Measurements from ENCODE around the gene SQSTM1.

Gene SQSTM1

DNA sequence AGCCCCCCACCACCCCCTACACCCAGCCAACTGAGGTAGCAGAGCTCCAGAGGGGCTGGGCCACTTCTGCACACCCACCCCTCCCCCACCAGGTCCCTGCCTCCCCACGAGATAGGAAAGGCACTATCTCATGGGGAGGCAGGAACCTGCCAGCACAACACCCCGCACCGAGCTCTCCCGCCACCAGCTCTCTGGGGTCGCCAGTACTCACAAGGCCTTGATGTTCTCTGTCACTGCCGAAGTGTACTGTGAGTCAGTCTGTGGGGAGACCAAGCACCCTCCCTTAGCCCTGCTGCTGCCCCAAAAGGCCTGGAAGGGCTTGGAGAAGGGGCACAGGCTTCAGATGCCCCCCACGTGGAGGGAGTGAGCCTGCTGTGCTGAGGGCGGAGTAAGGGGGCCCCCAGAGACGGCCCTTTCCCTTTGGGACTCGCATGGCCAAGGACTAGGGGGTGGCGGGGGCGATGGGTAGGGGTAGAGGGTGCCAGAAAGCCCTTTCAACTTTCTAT is 20.0 kb upstream of the SQSTM1 start:
- TF ChIP-seq, protein P1, sequence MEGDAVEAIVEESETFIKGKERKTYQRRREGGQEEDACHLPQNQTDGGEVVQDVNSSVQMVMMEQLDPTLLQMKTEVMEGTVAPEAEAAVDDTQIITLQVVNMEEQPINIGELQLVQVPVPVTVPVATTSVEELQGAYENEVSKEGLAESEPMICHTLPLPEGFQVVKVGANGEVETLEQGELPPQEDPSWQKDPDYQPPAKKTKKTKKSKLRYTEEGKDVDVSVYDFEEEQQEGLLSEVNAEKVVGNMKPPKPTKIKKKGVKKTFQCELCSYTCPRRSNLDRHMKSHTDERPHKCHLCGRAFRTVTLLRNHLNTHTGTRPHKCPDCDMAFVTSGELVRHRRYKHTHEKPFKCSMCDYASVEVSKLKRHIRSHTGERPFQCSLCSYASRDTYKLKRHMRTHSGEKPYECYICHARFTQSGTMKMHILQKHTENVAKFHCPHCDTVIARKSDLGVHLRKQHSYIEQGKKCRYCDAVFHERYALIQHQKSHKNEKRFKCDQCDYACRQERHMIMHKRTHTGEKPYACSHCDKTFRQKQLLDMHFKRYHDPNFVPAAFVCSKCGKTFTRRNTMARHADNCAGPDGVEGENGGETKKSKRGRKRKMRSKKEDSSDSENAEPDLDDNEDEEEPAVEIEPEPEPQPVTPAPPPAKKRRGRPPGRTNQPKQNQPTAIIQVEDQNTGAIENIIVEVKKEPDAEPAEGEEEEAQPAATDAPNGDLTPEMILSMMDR (conservative IDR thresholded peaks at IDR 0.05; ENCODE audit: control insufficient read depth, insufficient read depth, low read depth, low read length) = no peak
- no peak for DNase-seq (ENCODE audit: low read depth)
- H3K4me3 ChIP-seq (ENCODE audit: control insufficient read depth, low read depth, low read length) = no peak overlapping the region

- TF ChIP-seq, protein P1 (conservative IDR thresholded peaks at IDR 0.05; ENCODE audit: control insufficient read depth, insufficient read depth, low read depth, low read length) = peak; percentile 51
- H3K4me3 ChIP-seq (ENCODE audit: control insufficient read depth, low read depth, low read length) = no peak overlapping the region
- DNase-seq (ENCODE audit: low read depth) = peak; percentile 64
These were observed 19.1 kb upstream of the SQSTM1 start for GRCh38 chr5:179801304-179802206.

DNA sequence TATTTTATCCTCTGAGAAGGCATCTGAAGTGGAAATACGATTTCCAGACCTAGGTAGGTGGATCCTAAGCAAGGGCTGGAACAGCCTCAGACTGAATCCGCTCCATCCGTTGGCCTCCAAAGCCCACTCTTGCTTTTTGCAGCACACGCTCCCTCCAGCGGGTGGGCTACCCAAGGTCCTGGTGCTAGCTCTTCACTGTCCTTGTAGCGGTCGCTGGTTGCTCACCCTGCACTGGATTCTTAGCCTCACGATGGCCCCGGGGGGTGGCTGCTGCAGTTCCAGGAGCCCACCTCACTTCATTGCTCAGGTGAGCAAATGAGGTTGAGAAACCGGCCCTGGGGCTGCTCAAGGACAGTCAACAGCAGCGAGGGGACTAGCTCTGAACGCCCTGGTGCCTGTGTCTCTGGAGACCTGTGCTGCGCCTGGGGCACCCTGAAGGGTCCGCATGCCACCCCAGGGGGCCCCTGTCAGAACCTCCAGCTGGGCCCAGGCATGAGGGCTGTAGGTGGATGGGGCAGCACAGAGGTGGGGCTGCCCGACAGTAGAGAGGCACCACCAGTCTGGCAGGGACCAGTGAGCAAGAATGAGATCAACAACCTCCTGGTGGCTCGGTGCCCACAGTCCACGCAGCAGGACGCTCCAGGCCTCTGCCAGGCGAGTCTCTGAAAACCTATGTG is 18.4 kb upstream of the SQSTM1 start:
- TF ChIP-seq, protein P1 (conservative IDR thresholded peaks at IDR 0.05; ENCODE audit: control insufficient read depth, insufficient read depth, low read depth, low read length) = no peak
- no peak overlapping the region for H3K4me3 ChIP-seq (ENCODE audit: control insufficient read depth, low read depth, low read length)
- no peak for DNase-seq (ENCODE audit: low read depth)

DNA sequence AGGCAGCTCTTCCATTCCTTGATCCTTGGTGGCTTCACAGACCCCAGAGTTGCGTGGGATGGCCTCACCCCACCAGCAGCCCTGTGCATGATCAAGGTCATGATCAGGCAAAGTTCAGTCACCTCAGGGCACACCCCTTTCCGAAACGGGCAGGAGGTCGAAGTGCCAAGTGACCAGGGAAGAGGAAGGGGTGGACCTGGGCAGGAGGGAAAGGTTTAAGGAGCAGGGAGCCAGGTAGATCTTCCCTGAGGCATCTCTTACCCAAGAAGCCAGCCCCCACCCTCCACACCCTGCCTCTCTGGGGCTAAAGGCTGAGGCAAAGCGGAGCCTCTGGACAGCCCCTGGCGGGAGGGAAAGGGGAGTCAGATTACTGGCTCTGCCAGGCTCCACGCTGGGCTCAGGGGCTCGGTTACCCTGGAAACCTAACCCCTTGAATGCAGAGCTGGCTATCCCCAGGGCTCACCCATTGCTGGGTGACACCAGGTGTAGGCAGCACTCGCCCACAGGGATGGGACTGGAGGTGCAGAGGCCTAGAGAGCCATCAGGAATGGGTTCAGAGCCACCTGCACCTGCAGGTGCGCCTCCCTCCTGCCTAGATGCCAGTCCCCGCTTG is 17.6 kb upstream of the SQSTM1 start:
- TF ChIP-seq, protein P1 (conservative IDR thresholded peaks at IDR 0.05; ENCODE audit: control insufficient read depth, insufficient read depth, low read depth, low read length) = no peak
- H3K4me3 ChIP-seq (ENCODE audit: control insufficient read depth, low read depth, low read length) = no peak overlapping the region

GRCh38 chr5:179803651-179804554 is 16.8 kb upstream of the SQSTM1 start:
- DNase-seq (ENCODE audit: low read depth) = peak; percentile 40

More for the DNA sequence above, 17.6 kb upstream of the SQSTM1 start:
- DNase-seq (ENCODE audit: low read depth) = no peak

More at GRCh38 chr5:179803651-179804554, 16.8 kb upstream of the SQSTM1 start:
- H3K4me3 ChIP-seq (ENCODE audit: control insufficient read depth, low read depth, low read length) = no peak overlapping the region
- TF ChIP-seq, protein P1 (conservative IDR thresholded peaks at IDR 0.05; ENCODE audit: control insufficient read depth, insufficient read depth, low read depth, low read length) = no peak
